Measurements from ENCODE around the gene FGF14.

DNA sequence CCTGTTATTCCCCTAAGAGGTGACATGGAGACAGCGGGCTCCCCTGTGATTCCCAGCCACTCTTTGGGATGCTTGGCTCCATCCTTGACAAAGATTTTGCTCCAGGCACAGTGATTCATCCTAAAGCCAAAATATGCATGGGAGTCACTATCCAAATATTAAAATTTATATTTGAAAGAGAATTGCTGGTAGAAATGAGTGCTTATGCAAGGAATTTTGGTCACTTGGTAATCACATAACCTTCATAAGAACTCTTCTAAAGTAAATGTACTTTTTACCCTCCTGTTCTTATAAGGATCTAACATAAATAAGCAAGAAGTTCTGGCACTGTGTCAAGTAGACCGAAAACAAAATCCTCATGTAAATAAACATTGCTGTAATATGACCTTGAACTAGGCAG is 563.5 kb downstream of the FGF14 start:
- TF ChIP-seq POLR2A (IDR thresholded peaks at IDR 0.05): no peak
- TF ChIP-seq, protein P1, sequence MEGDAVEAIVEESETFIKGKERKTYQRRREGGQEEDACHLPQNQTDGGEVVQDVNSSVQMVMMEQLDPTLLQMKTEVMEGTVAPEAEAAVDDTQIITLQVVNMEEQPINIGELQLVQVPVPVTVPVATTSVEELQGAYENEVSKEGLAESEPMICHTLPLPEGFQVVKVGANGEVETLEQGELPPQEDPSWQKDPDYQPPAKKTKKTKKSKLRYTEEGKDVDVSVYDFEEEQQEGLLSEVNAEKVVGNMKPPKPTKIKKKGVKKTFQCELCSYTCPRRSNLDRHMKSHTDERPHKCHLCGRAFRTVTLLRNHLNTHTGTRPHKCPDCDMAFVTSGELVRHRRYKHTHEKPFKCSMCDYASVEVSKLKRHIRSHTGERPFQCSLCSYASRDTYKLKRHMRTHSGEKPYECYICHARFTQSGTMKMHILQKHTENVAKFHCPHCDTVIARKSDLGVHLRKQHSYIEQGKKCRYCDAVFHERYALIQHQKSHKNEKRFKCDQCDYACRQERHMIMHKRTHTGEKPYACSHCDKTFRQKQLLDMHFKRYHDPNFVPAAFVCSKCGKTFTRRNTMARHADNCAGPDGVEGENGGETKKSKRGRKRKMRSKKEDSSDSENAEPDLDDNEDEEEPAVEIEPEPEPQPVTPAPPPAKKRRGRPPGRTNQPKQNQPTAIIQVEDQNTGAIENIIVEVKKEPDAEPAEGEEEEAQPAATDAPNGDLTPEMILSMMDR (IDR thresholded peaks at IDR 0.05): no peak
